Nephron (organoid): Measurements from ENCODE around the gene TRAPPC3.

ENCODE experiments used
- H3K27ac Mint-ChIP-seq, 3 experiments: 2 replicates each; pipeline ENCODE4 v1.8.0; 2020; ENCODE audit warnings: mixed read lengths in 3 of 3, mild to moderate bottlenecking in 2 of 3, moderate library complexity in 1 of 3
- H3K27me3 Mint-ChIP-seq: 2 replicates; pipeline ENCODE4 v1.8.0; 2021; ENCODE audit warnings: low read depth, mild to moderate bottlenecking, moderate library complexity, mixed read lengths
- H3K36me3 Mint-ChIP-seq: 2 replicates; pipeline ENCODE4 v1.8.0; 2020; ENCODE audit warnings: low read depth, mixed read lengths
- H3K4me1 Mint-ChIP-seq: 2 replicates; pipeline ENCODE4 v1.8.0; 2020; ENCODE audit warnings: mixed read lengths
- H3K4me3 Mint-ChIP-seq, 3 experiments: 2 replicates each; pipeline ENCODE4 v1.8.0; 2020; ENCODE audit warnings: mild to moderate bottlenecking in 3 of 3, mixed read lengths in 3 of 3, moderate library complexity in 2 of 3
- H3K9me3 Mint-ChIP-seq: 2 replicates; pipeline ENCODE4 v1.8.0; 2020; ENCODE audit warnings: mixed read lengths
- CTCF ChIP-seq, 3 experiments: fragments of 200-600 bp; sonication (generic); IDR thresholded peaks; one replicate each; pipeline ENCODE4 v1.5.0; 2021; ENCODE audit warnings: antibody characterized with exemption in 3 of 3; ENCODE audit not compliant: unreplicated experiment in 3 of 3

Gene TRAPPC3

GRCh38 chr1:36123356-36123755 is 25.9 kb downstream of the TRAPPC3 start:
- Mint-ChIP-seq H3K27me3 (peaks cover 37% of the 10 kb centered on the region), H3K36me3 (no peaks in the 10 kb centered on the region), H3K4me3 (peak overlapping the region; percentile 49 to 65 (median 54)), H3K9me3 (no peaks in the 10 kb centered on the region), H3K27ac (peak overlapping the region; percentile 74 to 89 (median 75)), H3K4me1 (peaks cover 58% of the 10 kb centered on the region)
- no peak for TF ChIP-seq CTCF (IDR thresholded peaks at IDR 0.05; ENCODE audit: unreplicated experiment in 3 of 3)

DNA sequence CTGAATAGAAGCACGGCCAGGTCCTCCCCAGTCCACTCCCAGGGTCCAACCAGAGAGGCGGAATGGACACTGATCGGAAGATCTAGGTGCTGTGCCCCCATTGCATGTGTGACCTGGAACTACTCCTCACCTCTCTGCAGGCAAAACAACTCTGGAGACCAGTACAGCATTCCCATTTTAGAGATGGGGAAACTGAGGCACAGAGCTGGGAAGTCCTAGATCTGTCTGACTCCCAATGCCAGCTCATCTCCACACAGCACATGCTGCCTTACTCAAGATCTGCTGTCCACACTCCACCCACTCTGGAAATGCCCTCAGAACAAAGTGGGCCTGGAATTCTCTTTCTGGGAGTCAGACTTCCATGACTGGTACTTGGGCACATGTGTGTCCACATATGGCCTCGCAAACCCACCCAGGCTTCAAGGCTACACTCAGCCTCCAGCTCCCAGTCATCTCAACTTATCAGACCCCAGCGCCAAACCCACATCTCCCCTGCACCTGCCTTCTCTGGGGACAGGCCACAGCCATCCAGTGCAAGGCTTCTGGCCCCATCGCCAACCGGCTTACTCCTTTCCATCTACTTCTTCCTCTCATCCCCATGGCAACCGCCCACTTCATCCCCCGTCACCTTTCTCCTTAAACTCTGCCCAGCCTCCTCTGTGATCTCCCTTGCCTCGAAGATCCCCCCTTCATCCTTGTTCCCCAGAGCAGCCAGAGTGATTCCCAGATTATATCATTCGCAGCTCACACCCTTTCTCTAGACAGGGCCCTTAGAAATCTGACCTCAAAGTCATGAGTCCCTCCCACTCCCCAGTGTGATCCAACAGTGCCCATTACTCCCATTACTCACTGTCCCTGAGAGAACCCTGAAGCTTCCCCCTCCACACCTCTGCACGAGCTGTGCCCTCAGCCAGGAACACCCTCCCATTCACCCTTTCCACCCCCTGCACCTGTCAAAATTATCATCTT is 26.9 kb downstream of the TRAPPC3 start:
- Mint-ChIP-seq H3K27me3 (peaks cover 33% of the 10 kb centered on the region), H3K4me1 (peaks cover 55% of the 10 kb centered on the region), H3K27ac (peak overlapping the region in 2 of 3 experiments; percentile 31 to 74), H3K36me3 (no peaks in the 10 kb centered on the region), H3K9me3 (no peaks in the 10 kb centered on the region), H3K4me3 (peak overlapping the region in 2 of 3 experiments; percentile 4 to 8)
- no peak for TF ChIP-seq CTCF (IDR thresholded peaks at IDR 0.05; ENCODE audit: unreplicated experiment in 3 of 3)

DNA sequence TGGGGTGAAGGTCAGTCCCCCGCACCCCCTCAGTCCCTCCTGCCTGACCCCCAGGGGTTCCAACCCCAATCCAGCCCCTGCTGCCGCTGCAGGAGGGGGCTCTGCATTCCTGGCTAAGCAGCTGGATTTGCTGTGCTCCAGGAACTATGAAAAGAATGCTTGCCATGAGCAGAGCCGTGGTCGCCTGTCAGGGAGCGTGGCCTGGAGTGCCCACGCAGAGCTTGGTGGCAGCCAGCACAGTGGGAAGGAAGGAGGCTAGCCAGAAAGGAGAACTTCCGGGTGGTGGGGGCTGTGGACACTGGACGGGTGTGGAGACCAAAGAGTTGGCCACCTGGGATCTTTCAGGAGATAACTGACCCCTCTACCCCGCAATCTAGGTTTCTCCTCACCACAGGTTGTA is 29.8 kb downstream of the TRAPPC3 start:
- Mint-ChIP-seq H3K36me3 (no peaks in the 10 kb centered on the region), H3K27me3 (peaks cover 27% of the 10 kb centered on the region), H3K4me1 (peaks cover 52% of the 10 kb centered on the region), H3K9me3 (no peaks in the 10 kb centered on the region), H3K27ac (peak overlapping the region in 1 of 3 experiments; percentile 72), H3K4me3 (peak overlapping the region in 1 of 3 experiments; percentile 48)
- no peak for TF ChIP-seq CTCF (IDR thresholded peaks at IDR 0.05; ENCODE audit: unreplicated experiment in 3 of 3)

DNA sequence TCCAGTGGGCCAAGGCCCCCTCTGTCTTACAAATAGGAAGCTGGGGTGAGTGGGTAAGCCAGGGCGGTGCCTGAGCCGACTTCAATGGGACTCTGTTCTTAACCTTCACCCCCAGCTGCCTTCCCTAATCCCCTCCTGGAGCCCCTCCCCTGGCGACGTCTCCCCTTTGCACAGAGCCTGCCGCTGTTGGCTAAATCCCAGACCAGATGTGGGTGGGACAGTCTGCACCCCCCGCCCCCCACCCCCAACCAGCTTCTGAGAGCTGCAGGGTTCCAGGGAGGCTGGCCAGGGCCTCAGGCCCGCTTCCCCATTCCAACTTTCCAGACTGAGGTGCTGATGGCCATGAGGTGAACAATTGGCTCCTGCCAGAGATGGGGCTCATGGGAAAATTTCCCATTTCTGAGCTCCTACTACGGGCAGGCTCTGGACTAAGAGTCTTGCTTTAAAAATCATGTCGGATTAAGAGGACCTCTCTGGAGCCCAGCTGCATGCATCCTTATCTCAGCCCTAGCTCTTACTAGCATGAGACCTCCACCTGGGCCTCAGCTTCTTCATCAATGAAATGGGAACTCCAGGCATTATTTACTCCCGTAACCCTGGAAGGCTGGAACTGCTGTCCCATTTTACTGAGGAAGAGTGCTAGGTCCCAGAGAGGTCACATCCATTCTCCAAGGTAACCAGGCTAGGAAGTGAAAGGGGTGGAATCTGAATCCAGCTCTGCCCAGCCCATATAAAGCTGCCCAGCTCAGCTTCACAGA is 30.7 kb downstream of the TRAPPC3 start:
- Mint-ChIP-seq H3K27me3 (peaks cover 20% of the 10 kb centered on the region), H3K36me3 (no peaks in the 10 kb centered on the region), H3K4me1 (peaks cover 44% of the 10 kb centered on the region), H3K27ac (no peak overlapping the region), H3K9me3 (no peaks in the 10 kb centered on the region), H3K4me3 (no peak overlapping the region)
- TF ChIP-seq CTCF (IDR thresholded peaks at IDR 0.05; ENCODE audit: unreplicated experiment in 3 of 3) = no peak

DNA sequence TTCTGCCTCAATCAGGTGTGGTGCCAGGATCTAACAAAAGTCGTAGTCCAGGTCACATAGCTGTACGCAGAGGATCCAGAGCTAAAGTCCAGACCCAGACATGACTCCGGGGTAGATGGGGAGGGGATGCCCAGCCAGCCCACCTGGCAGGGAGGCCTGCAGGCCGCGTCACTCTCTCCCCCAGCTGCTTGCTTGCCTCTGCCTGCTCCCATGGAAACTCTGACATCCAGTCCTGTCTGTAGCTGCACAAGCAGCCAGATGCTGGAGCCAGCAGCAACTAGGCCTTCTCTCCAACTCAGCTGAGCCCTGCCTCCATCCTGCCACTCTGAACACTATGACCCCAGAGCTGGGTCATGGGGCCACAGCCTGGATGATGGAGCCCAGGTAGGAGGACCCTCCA is 32.4 kb downstream of the TRAPPC3 start:
- Mint-ChIP-seq H3K9me3 (no peaks in the 10 kb centered on the region), H3K4me1 (peaks cover 28% of the 10 kb centered on the region), H3K36me3 (no peaks in the 10 kb centered on the region), H3K27ac (peak overlapping the region in 2 of 3 experiments; percentile 4 to 6), H3K27me3 (peaks cover 15% of the 10 kb centered on the region), H3K4me3 (no peak overlapping the region)
- TF ChIP-seq CTCF (IDR thresholded peaks at IDR 0.05; ENCODE audit: unreplicated experiment in 3 of 3) = no peak
